Erythroblast (primary cell): Measurements from ENCODE around the gene DOCK9.

Experiments
- GATA1 ChIP-seq: IDR thresholded peaks from 2 replicates; pipeline ENCODE4 v1.6.1; 2011; ENCODE audit warnings: low read depth, mild to moderate bottlenecking, control low read depth, low read length, moderate library complexity
- POLR2A ChIP-seq: IDR thresholded peaks from 2 replicates; pipeline ENCODE4 v1.6.1; 2011; ENCODE audit warnings: mild to moderate bottlenecking, low read length

DNA sequence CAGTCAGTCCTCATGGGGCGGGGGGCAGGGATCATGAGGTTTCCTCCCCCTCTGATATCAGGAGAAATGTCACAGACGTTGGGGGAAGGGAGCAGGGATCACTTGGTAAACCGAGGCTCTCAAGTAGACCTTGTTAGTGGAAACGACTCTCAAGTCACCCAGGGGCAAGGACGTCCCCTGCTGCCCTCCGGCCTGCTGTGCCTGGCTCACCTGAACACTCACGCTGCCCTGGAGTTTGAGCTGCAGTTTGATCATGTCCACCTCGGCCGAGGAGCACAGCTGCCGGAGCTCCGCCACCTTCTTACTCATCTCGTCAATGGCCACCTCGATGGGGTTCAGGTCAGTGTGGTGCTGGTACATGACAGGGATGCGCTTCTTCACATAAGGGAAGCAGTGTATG is 177.8 kb downstream of the DOCK9 start:
- no peak for TF ChIP-seq POLR2A
- TF ChIP-seq GATA1: no peak
